Measurements from ENCODE around the gene DGKD.
"Not testable (repeated sequence)": the region's sequence is repeated elsewhere in the genome, so short reads cannot be mapped to it uniquely, and the experiment has no call there.

The DGKD gene

DNA sequence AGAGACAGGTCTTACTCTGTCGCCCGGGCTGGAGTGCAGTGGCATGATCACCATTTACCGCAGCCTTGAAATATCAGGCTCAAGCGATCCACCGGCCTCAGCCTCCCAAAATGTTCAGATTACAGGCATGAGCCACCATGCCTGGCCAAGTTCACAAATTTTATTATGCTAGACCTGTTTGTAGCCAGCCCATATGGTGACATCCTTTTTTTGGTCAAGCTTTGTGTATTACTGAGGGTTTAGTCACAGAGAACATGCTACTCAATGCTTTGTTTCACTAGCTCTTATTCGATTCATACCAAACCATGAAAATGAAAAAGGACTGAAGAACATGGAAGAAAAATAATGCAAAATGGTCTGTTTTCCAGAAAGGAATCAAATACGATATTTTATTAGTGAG, 41.4 kb downstream of the DGKD start:
- H3K9ac ChIP-seq (ENCODE audit: low read length): no peak overlapping the region
- no peaks in the 10 kb centered on the region for H3K27me3 ChIP-seq (ENCODE audit: control insufficient read depth, insufficient read depth, low read length)
- H3K4me3 ChIP-seq (ENCODE audit: low read length): no peak overlapping the region
- H3K27ac ChIP-seq (ENCODE audit: low read length): no peak overlapping the region
- peaks cover 9% of the 10 kb centered on the region for H3K4me1 ChIP-seq (ENCODE audit: control insufficient read depth, low read depth, low read length)
- H3K9me3 ChIP-seq (ENCODE audit: control insufficient read depth, low read depth, low read length): no peaks in the 10 kb centered on the region
- H3K36me3 ChIP-seq (ENCODE audit: control insufficient read depth, low read depth, low read length): no peaks in the 10 kb centered on the region

DNA sequence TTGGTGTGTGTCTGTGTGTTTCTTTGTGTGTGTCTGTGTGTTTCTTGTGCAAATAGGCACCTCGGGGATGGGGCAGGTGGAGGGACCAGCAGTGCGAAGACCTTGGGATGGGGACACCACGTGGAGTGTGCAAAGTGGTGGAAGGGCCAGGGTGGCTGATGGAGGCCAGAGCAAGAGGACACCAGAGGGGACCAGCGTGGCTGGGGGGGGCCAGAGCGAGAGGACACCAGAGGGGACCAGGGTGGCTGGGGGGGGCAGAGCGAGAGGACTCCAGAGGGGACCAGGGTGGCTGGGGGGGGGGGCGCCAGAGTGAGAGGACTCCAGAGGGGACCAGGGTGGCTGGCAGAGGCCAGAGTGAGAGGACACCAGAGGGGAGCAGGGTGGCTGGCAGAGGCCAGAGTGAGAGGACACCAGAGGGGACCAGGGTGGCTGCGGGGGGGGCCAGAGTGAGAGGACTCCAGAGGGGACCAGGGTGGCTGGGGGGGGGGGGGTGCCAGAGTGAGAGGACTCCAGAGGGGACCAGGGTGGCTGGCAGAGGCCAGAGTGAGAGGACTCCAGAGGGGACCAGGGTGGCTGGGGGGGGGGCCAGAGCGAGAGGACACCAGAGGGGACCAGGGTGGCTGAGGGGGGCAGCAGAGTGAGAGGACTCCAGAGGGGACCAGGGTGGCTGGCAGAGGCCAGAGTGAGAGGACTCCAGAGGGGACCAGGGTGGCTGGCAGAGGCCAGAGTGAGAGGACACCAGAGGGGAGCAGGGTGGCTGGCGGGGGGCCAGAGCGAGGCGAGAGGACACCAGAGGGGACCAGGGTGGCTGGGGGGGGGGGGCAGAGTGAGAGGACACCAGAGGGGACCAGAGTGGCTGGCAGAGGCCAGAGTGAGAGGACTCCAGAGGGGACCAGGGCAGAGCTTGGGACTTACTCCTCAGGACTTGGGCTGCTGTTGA, 42.7 kb downstream of the DGKD start:
- H3K27ac ChIP-seq (ENCODE audit: low read length); H3K27me3 ChIP-seq (ENCODE audit: control insufficient read depth, insufficient read depth, low read length); H3K9me3 ChIP-seq (ENCODE audit: control insufficient read depth, low read depth, low read length); H3K36me3 ChIP-seq (ENCODE audit: control insufficient read depth, low read depth, low read length); H3K4me1 ChIP-seq (ENCODE audit: control insufficient read depth, low read depth, low read length); H3K4me3 ChIP-seq (ENCODE audit: low read length); H3K9ac ChIP-seq (ENCODE audit: low read length): not testable (repeated sequence)

DNA sequence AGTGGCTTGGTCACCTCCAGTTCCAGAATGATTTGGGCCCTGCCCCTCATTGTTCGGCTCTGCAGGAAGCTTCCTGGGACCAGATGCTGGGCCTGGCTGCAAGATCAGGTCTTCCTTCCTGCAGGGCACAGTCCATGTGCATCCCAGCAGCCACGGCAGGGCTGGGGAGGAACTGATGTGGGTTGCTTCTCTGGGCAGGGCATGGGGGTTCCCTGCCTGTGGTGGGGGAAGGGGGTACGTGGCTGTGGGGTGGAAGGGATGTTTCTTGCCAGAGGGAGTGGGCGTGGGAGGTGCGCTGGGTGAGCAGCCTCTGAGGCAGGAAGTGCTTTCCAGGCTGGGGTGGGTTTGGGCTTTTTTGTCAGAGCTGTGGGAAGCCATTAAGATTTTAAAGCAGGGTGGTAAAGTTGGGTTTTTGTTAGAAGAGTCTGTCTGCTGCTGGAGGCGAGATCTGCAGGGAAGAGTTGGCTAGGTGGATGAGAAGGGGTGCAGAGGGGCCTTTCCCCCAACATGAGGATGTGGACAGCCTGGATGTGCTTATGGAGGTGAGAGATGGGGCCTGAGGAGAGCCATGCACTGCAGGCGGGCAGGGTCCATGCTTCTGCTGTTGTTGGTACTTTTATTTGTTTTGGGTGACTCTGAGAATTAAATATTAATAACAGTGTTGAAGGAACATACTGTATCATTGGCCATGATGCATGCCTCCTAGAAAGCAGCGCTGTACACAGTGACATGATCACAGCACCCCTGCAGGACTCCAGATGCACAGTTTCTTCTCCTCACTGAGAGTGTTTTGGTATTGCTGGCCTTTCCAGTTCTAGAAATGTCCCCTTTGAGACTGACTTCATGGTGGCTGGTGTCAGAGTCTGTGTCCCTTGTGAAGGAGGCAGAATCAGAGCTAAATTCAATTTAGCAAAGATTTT, 45.3 kb downstream of the DGKD start:
- H3K4me1 ChIP-seq (ENCODE audit: control insufficient read depth, low read depth, low read length): peaks cover 9% of the 10 kb centered on the region
- no peak overlapping the region for H3K4me3 ChIP-seq (ENCODE audit: low read length)
- no peak overlapping the region for H3K27ac ChIP-seq (ENCODE audit: low read length)
- H3K9me3 ChIP-seq (ENCODE audit: control insufficient read depth, low read depth, low read length): no peaks in the 10 kb centered on the region
- no peak overlapping the region for H3K9ac ChIP-seq (ENCODE audit: low read length)
- H3K27me3 ChIP-seq (ENCODE audit: control insufficient read depth, insufficient read depth, low read length): no peaks in the 10 kb centered on the region
- no peaks in the 10 kb centered on the region for H3K36me3 ChIP-seq (ENCODE audit: control insufficient read depth, low read depth, low read length)

DNA sequence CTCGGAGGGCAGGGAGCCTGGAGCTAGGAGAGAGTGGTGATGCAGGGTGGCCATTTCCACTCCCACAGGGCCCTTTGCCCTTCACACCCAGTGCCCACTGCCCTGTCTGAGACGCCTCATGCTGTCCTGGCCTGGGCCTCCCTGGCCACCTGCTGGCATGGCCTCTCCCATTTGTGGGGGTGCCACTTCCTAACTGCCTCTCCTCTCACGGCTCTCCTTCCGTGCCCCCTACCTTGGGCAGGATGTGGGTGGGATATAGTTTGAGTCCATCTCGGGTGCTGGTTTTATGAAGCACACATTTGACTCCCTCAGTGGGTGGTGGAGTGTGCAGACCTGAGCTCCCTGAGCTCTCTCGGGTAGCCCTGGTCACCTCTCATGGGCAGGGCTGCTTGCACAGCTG, 46.0 kb downstream of the DGKD start:
- H3K4me1 ChIP-seq (ENCODE audit: control insufficient read depth, low read depth, low read length): peaks cover 9% of the 10 kb centered on the region
- no peaks in the 10 kb centered on the region for H3K9me3 ChIP-seq (ENCODE audit: control insufficient read depth, low read depth, low read length)
- no peaks in the 10 kb centered on the region for H3K27me3 ChIP-seq (ENCODE audit: control insufficient read depth, insufficient read depth, low read length)
- H3K4me3 ChIP-seq (ENCODE audit: low read length): no peak overlapping the region
- H3K9ac ChIP-seq (ENCODE audit: low read length): no peak overlapping the region
- no peak overlapping the region for H3K27ac ChIP-seq (ENCODE audit: low read length)
- no peaks in the 10 kb centered on the region for H3K36me3 ChIP-seq (ENCODE audit: control insufficient read depth, low read depth, low read length)

DNA sequence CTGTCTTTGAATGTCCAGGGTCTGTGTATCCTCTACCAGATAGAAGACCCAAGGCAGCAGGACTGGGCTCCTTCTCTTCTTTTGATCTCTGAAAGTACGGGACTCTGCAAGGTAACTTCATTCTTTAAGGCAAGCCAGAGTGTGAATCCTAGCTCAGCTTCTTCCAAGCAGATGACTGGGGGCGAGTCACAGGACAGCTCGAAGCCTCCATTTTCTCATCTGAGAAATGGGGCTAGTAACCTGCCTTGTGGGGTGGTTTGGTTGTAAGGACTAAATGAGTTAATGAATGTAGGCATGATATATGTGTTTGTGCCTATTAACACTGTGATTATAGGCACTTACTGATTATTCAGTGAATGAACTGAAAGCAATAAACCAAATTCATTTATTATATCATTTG, 46.7 kb downstream of the DGKD start:
- Histone ChIP-seq H3K27me3 (ENCODE audit: control insufficient read depth, insufficient read depth, low read length) (no peaks in the 10 kb centered on the region), H3K27ac (ENCODE audit: low read length) (no peak overlapping the region), H3K4me3 (ENCODE audit: low read length) (no peak overlapping the region), H3K9me3 (ENCODE audit: control insufficient read depth, low read depth, low read length) (no peaks in the 10 kb centered on the region), H3K4me1 (ENCODE audit: control insufficient read depth, low read depth, low read length) (peaks cover 9% of the 10 kb centered on the region), H3K36me3 (ENCODE audit: control insufficient read depth, low read depth, low read length) (no peaks in the 10 kb centered on the region), H3K9ac (ENCODE audit: low read length) (no peak overlapping the region)

DNA sequence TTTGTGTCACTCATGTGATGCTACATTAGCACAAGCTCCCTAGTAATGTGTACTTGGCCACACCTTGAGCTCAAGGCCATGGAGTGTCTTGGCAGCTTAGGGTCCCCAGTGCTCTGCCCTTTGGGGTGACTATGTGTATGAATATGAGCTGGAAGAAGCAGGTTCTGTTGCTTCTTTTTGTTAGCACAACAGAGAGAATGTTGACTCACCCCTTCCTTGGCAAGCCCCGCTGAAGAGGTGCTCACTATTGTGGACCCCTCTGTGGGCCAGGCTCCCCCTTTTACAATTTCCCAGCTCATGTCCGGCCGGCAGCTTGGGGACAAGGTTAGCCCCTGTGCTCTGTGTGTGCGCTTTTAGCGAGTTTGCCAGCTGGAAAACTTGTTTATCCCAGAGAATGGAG, 48.1 kb downstream of the DGKD start:
- H3K36me3 ChIP-seq (ENCODE audit: control insufficient read depth, low read depth, low read length): no peaks in the 10 kb centered on the region
- no peaks in the 10 kb centered on the region for H3K27me3 ChIP-seq (ENCODE audit: control insufficient read depth, insufficient read depth, low read length)
- H3K9ac ChIP-seq (ENCODE audit: low read length): no peak overlapping the region
- no peak overlapping the region for H3K27ac ChIP-seq (ENCODE audit: low read length)
- H3K9me3 ChIP-seq (ENCODE audit: control insufficient read depth, low read depth, low read length): no peaks in the 10 kb centered on the region
- no peak overlapping the region for H3K4me3 ChIP-seq (ENCODE audit: low read length)
- peaks cover 9% of the 10 kb centered on the region for H3K4me1 ChIP-seq (ENCODE audit: control insufficient read depth, low read depth, low read length)

DNA sequence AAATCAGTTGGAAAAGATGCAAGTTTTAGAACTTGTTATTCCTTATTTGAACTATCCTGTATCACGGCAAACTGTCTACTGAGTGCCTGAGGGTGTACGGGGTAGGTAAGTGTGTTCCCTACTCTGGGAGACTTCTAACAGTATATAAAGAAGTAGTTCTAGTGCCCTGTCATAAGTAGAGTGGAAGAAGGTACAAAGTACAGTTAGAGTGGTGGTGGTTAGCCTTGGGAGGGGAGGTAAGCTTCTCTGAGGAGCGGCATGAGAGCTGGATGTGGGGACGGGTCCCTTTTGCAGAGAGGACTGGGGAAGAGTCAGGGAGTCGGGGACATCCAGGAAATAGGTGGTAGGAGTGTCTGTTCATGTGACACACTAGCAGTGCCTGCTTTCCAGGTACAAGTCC, 48.5 kb downstream of the DGKD start:
- no peaks in the 10 kb centered on the region for H3K27me3 ChIP-seq (ENCODE audit: control insufficient read depth, insufficient read depth, low read length)
- H3K27ac ChIP-seq (ENCODE audit: low read length): no peak overlapping the region
- H3K9me3 ChIP-seq (ENCODE audit: control insufficient read depth, low read depth, low read length): no peaks in the 10 kb centered on the region
- peaks cover 9% of the 10 kb centered on the region for H3K4me1 ChIP-seq (ENCODE audit: control insufficient read depth, low read depth, low read length)
- H3K9ac ChIP-seq (ENCODE audit: low read length): no peak overlapping the region
- no peak overlapping the region for H3K4me3 ChIP-seq (ENCODE audit: low read length)
- H3K36me3 ChIP-seq (ENCODE audit: control insufficient read depth, low read depth, low read length): no peaks in the 10 kb centered on the region

DNA sequence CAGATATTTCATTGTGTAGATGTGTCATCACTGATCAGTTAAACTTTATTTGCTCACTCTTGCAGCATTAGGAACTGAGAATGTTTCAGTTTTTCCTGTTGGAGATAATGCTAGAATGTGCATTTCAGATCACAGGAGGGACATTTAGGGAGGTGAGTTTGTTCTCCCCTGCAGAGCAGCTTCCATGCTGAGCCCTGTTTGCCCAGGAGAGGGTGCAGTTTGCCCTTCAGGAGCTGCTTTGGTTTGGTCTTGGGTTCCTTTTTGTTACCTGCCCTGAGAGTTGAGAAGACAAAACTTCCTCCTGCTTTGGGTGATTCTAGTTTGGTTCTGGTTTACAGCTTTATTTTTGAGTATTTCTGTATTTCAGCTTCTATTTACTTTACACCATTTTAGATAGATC, 49.9 kb downstream of the DGKD start:
- Histone ChIP-seq H3K27ac (ENCODE audit: low read length) (no peak overlapping the region), H3K9ac (ENCODE audit: low read length) (no peak overlapping the region), H3K4me1 (ENCODE audit: control insufficient read depth, low read depth, low read length) (peaks cover 8% of the 10 kb centered on the region), H3K9me3 (ENCODE audit: control insufficient read depth, low read depth, low read length) (no peaks in the 10 kb centered on the region), H3K27me3 (ENCODE audit: control insufficient read depth, insufficient read depth, low read length) (no peaks in the 10 kb centered on the region), H3K4me3 (ENCODE audit: low read length) (no peak overlapping the region), H3K36me3 (ENCODE audit: control insufficient read depth, low read depth, low read length) (no peaks in the 10 kb centered on the region)

DNA sequence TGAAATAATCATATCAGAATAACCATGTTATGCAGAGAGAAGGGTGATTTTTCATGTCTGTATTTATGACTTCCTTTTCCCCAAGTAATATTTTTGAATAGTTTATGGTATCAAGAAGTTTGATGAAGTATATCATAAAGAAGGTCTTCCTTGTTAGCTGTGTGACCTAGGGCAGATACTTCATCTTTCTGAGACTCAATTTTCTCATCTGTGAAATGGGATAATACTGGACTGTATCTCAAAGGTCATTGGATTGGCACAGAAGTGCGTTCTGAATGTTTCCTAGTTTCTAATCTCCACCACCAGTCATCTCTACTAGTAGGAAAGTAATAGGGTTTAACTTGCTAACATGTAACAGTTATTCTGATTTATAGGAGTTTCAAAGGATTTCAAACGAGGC, 52.6 kb downstream of the DGKD start:
- H3K9me3 ChIP-seq (ENCODE audit: control insufficient read depth, low read depth, low read length): peaks cover 5% of the 10 kb centered on the region
- no peaks in the 10 kb centered on the region for H3K36me3 ChIP-seq (ENCODE audit: control insufficient read depth, low read depth, low read length)
- H3K4me3 ChIP-seq (ENCODE audit: low read length): no peak overlapping the region
- H3K9ac ChIP-seq (ENCODE audit: low read length): no peak overlapping the region
- H3K27ac ChIP-seq (ENCODE audit: low read length): no peak overlapping the region
- H3K4me1 ChIP-seq (ENCODE audit: control insufficient read depth, low read depth, low read length): no peaks in the 10 kb centered on the region
- no peaks in the 10 kb centered on the region for H3K27me3 ChIP-seq (ENCODE audit: control insufficient read depth, insufficient read depth, low read length)

DNA sequence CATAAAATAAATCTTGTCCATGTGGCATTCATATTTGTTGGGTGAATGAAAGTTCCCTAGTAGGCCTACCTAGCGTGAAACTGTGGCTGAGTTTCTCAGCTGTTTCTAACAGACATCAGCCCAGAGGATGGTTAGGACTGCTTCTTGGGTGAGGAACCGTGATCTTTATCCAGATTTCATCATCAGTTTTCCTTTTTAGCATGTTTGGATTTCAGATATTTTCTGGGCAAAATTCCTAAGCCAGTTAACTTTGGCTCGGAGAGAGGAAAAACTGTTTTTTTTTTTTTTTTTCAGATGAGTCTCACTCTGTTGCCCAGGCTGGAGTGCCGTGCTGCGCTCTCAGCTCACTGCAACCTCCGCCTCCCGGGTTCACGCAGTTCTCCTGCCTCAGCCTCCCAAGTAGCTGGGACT, 53.5 kb downstream of the DGKD start:
- H3K9me3 ChIP-seq (ENCODE audit: control insufficient read depth, low read depth, low read length): peaks cover 5% of the 10 kb centered on the region
- H3K36me3 ChIP-seq (ENCODE audit: control insufficient read depth, low read depth, low read length): no peaks in the 10 kb centered on the region
- H3K9ac ChIP-seq (ENCODE audit: low read length): no peak overlapping the region
- H3K4me1 ChIP-seq (ENCODE audit: control insufficient read depth, low read depth, low read length): no peaks in the 10 kb centered on the region
- no peaks in the 10 kb centered on the region for H3K27me3 ChIP-seq (ENCODE audit: control insufficient read depth, insufficient read depth, low read length)
- no peak overlapping the region for H3K4me3 ChIP-seq (ENCODE audit: low read length)
- no peak overlapping the region for H3K27ac ChIP-seq (ENCODE audit: low read length)

DNA sequence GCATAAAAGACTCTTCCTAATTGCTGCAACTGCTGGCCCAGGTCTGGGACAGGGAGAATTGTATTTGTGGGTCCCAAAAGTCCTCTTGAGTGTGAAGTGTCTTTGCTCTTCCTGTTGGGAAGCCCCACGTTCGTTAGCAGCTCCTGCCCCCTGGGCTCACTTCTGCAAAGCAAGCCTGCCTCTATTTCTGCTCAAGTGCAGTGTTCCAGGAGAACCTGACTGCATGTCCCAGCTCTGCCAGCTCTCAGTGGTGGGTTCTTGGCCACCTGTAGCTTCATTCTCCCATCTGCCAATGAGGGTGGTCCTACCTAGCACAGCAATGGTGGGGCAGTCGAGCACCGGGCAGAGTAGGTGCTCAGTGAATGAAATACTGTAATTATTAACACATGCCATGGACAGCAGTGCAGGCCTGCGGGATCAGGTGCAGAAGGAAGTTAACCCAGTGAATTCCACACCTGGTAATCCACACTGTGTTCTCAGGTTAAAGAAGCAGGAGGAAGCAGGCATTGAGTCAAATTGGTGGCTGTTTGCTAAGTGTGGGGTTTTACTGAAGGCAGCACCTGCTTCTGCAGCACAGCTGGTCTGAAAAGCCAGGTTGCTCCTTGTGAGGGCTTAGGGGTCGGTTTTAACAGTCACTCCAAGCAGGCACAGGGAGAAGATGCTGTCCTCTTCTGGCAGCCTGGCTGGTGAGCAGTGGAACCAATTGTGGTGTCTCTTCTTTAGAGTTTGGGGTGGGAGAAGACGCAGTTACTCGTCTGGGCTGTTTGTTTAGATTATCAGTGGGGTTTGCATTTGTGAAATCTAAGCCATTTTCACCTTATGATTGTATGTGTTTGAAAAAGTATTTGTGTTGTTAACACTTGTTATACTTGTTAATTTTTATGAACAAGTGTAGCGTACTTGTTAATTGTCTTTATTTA, 54.3 kb downstream of the DGKD start:
- Histone ChIP-seq H3K4me1 (ENCODE audit: control insufficient read depth, low read depth, low read length) (no peaks in the 10 kb centered on the region), H3K4me3 (ENCODE audit: low read length) (no peak overlapping the region), H3K9me3 (ENCODE audit: control insufficient read depth, low read depth, low read length) (peaks cover 5% of the 10 kb centered on the region), H3K9ac (ENCODE audit: low read length) (no peak overlapping the region), H3K27me3 (ENCODE audit: control insufficient read depth, insufficient read depth, low read length) (no peaks in the 10 kb centered on the region), H3K36me3 (ENCODE audit: control insufficient read depth, low read depth, low read length) (no peaks in the 10 kb centered on the region), H3K27ac (ENCODE audit: low read length) (no peak overlapping the region)
